Tongue (tissue), 2 donors: ENCODE results near the gene ZNF189. TPM values are rescaled to one million over a fixed set of nuclear protein-coding genes. Genes with fewer than 3 reads are reported as not detected.

Experiments used
- DNase-seq: peaks from one replicate; pipeline ENCODE4 v3.0.0-alpha.2; 2015
- total RNA-seq: library from RNA; depleted of rRNA; stranded (reverse); fragments of >200 nt; gene quantifications from one replicate; pipeline ENCODE4 v1.2.3, GENCODE V29; 2014

Gene ZNF189
- total RNA-seq, result 31.8 TPM

DNA sequence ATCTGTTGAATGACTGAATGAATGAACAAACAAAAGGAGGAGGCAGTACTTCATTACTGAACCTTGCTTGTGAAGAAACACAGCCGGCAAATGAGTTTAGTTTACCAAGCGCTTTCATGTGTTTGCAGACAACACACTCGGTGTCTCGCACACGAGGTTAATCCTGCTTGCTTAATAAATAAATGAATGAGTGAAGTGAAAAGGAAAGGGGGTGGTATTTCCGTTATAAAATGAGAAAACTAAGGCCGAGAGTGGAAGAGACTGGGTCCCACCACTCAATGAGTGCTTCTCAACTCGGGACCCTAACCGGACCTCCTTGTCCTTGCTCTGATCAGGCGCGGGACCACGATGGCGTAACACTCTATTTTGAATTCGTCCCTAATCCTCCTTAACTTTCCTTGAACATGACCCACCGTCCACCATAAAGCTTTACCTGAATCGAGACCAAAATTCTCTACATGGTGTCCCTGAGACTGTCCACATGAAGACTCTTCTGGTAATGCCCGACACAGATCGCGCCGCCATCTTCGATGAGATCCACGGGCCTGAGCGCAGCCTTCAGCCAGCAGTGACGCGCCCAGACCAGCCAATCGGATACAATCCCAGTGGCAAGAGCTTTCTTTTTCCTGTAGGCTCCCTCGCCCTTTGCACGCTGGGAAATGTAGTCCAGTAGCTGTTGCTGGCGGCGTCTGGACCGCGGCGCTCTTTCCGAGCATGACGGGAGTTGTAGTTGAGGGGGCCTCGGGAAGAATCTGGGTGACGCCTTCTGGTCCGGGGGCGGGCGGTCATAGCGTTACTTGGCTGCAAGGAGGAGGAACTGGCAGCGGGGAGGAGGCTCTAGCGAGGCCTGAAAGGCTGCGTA is at the start of gene ZNF189, which contains the start of gene MRPL50:
Gene ZNF189 (plus strand): TSS at position 784 of the 862 bp plus-strand sequence. CDS start 306 bp downstream, outside the sequence.
Gene MRPL50 (minus strand): TSS at position 551 of the 862 bp plus-strand sequence. CDS start 26 bp downstream, at position 525.
- peak; percentile 100 for DNase-seq

DNA sequence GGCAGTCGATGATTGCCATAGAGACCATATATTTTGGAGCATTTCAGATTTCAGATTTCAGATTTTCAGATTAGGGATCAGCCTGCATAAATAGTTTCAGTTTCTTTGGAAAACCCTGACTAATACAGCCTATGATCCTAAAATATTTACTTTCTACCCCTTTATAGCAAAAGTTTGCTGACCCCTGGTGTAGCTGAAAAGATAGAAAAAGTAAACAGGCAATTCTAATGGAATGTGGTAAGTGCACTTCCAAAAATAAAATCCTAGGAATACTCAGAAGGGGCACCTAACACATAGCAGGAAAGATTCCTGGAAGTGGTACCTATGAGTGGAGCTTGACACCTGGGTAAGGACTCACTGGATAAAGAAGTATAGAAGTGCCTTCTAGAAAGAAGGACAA is 48.4 kb upstream of the ZNF189 start:
- DNase-seq, result no peak

DNA sequence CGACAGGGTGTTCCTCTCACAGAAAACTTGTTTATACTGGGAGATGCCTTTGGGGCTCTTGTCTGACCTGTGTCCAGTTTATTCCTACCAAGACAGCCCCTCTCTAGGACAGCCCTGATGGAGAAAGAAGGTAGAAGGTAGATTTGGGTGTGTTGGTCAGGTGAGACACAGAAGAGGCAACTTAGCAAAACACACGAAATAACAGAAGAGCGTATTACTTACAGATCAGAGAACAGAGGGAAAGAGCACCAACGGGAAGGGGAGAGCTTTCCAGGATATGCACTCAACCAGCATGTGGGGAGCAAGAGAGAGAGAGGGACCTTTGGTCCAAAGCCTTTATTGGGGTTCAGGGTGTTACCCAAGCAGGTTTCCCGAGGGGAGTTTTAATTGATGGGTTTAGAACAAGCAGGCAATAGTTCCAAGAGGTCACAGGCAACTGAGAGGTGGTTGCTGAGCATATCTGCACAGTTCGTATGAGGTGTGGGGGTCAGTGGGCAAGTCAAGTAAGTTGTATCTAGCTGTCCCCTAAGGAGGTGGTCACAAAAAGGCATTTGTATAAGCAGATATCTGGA is 45.7 kb upstream of the ZNF189 start:
- DNase-seq, result no peak

DNA sequence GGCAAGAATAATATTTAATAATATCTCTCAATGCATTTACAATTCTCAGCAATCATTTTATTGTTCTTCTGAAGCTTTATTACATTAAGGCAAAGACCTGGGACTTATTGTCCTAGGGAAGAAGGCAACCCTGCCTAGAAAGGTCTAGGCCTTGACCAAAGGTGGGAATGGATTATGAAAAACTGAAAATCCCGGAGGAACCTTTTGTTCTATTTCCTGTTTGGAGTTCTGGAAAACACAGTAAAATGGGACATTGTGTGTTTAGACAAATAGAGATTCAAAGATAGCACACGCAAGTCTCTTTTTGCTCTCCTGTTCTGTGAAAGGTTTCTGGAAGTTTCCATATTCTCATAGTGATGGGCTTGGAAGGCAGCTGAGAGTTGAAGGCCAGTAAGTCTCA is 45.0 kb upstream of the ZNF189 start:
- DNase-seq, result no peak

DNA sequence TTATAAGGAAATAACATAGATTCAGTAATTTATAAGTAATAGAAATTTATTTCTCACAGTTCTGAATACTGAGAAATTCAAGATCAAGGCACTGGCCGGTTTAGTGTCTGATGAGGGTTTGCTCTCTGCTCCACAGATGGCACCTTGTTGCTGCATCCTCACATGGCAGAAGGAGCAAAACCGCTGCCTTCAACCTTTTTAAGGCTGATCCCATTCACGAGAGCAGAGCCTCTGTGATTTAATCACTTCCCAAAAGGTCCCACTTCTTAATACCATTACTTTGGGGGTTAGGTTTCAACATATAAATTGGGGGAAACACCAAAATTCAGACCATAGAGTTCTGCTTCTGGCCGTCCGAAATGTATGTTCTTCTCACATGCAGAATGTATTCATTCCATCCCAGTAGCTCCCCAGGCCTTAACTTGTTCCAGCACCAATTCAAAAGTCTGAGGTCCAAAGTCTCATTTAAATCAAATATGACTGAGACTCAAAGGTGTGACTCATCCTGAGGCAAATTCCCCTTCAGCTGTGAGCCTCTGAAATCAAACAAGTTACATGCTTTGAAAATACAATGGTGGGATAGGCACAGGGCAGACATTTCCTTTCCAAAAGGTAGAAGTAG is 44.4 kb upstream of the ZNF189 start:
- DNase-seq, result no peak

DNA sequence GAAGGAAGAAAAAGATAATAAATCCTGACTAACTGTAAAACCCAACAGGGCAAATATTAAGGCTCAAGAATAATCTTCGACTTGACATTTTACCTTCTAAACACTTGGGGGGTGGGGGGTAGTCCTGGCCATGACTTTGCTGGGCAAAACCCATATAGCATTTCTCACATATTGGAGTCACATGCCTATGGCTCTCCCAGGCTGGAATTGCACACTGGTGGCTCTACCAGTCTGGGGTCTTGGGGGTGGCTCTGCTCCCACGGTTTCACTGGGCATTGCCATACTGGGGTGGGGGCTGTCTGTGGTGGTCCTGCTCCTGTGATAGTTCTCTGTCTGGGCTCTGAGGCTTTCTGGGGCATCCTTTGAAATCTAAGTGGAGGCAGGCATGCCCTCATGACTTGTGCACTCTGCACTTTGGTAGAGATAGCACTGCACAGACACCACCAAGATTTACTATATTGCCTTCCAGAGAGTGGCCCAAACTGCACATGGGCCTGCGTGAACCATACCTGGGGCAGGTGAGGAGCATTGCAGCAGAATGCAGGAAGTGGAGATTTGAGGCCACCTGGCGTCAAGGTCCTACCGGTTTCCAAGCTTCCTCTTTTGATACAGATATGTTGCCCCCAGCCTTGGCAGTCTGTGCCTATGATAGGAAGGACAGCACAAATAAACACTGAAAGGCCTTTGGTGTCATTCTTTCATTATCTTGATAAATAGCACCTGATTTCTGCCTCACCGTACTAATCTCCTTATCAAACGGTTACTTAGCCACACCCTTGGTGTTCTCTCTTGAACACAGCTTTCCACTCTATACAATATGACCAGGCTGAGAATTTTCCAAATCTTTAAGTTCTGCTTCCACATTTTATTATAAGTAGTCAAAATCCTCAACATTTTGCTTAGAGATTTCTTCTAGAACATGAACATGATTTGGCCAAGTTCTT is 43.6 kb upstream of the ZNF189 start:
- no peak for DNase-seq

DNA sequence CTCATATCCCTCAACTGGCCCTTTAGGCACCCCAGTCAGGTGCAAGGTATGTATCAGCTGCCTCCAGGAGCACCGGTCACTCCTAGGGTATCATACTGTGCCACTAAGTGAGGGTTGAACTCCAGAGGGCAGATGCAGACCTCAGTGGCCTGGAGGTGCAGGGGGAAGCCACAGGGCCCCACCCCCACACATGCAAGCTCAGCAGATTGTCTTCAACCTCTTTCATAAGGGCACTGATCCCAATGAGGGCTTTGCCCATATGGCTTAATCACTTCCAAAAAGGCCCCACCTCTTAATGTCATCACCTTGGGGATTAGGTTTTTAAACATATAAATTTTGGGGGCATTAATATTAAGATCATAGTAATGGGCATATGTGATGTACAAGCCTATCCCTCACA is 42.0 kb upstream of the ZNF189 start:
- DNase-seq, result no peak

DNA sequence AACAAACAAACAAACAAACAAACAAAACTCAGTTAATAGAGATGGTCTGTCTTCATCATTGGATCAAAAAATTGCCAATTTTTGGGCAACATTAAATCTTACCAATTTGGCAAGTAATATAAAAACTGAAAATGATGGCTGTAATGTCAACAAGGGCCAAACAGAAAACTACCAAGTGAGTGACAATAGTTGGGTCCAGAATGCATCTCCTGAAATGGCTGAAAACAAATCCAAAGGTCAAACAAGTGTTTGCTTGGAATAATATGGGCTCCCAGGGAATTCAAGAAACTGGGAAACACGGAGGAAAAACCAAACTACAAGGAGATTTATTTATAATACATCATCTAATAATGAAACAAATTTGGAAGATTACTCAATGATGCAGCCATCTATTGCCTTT is 39.0 kb upstream of the ZNF189 start:
- DNase-seq, result no peak

DNA sequence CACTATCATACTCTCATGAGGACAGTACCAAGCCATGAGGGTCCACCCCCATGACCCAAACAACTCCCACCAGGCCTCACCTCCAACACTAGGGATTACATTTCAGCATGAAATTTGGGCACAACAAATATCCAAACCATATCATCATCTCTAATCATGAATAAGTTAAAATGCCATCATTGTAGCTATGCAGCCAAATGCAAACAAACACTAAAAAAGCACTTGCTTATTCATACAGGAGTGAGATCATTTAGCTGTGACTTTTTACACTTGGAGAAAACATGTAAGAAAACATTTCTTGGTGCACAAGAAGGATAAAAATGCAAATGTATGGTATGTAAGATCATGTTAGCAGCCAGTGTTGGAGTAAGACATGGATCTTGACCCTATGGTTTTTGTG is 38.0 kb upstream of the ZNF189 start:
- DNase-seq, result no peak

DNA sequence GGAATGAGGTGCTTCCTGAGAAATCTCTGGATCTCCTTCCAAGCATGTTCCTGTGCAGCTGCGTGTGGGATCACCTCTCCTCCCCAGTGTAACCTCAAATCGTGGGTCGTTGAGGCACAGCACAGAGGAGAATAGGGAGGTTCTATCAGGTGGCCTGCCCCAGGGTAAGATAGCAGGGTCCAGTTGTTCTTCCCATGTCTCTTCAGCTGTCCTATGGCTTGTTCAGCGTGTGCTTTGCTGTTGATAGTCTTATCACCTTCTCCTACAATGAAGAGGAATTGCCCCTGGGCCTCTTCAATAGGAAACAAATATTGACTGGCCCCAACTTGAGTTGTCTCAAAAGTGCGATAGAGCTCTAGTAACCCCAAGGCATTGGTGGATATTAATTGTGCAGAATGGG is 36.2 kb upstream of the ZNF189 start:
- no peak for DNase-seq

DNA sequence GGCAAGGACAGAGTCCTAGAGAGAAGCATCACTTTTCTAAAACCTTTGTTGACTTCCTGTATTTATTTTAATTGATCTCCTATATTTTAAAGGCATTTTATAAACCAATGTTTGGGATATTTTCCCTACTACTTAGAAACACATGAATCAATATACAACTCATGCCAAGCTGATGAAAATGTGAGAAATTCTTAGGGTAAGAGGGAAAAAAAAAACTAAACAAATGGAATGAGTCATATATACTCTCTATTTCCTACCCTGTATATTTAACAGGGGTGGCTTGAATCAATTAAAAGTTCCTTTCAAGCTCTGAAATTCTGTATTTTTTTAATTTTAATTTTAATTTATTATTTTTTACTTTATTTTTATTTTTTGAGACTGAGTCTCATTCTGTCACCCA is 33.5 kb upstream of the ZNF189 start:
- DNase-seq, result no peak

DNA sequence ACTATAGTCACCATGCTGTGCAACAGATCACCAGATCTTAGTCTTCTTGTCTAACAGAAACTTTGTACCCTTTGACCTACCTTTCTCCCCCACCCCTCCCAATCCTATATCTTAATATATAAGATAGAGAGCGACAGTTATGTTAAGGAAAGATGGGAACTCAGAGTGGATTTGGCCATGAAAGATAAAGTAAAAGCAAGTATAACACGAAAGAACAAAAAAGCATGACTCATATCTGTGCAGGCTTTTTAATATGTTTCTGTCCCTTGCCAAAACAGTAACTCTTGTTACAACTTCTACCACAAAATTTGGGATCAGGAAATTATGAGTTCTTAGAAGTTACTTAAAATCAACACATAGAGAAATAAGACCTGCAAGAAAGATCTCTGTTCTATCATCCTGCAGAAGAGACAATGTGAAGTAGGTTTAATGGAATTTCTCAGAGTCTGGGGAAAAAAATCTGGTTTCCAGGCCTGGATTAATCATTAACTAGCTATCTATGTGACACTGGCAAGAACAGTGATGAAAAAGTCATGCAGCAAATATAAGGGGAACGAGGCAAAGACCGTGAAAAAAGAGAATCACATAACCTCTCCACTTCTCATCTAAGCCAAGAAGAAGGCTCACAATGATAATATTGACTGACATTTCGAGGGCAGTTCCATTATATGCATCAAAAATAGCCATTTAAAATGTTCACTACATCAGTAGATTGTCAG is 32.5 kb upstream of the ZNF189 start:
- no peak for DNase-seq

DNA sequence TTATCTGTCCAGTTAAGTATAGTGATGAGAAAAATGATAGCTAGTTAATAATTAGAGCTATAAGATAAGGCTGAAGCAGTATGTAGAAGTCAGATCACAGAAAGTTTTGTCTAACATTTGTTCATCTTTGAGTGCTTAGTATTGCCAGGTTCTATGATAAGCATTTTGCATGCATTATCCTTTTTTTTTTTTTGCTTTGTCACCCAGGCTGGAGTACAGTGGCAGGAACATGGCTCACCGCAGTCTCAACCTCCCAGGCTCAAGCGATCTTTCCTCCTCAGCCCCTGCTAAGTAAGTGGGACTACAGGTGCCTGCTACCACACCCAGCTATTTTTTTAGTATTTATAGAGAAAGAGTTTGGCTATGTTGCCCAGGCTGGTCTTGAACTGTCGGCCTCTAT is 31.3 kb upstream of the ZNF189 start:
- no peak for DNase-seq

DNA sequence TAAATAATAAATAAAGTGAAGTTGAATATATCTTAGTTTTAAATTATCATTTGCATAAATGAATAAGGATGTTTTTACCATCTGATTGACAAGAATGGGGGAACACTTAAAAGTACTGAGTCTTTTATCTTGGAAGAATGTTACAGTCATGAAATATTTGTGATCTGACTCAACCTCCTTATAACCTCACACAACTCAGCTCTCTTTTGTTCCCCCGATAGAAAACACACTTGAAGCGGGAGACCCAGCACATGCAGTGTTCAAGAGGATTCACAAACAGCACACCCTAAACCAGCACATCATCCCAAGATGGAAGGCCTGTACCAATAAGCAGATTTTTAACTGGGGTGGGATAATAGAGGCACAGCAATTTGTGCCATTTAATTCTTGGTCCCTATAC is 29.4 kb upstream of the ZNF189 start:
- no peak for DNase-seq

DNA sequence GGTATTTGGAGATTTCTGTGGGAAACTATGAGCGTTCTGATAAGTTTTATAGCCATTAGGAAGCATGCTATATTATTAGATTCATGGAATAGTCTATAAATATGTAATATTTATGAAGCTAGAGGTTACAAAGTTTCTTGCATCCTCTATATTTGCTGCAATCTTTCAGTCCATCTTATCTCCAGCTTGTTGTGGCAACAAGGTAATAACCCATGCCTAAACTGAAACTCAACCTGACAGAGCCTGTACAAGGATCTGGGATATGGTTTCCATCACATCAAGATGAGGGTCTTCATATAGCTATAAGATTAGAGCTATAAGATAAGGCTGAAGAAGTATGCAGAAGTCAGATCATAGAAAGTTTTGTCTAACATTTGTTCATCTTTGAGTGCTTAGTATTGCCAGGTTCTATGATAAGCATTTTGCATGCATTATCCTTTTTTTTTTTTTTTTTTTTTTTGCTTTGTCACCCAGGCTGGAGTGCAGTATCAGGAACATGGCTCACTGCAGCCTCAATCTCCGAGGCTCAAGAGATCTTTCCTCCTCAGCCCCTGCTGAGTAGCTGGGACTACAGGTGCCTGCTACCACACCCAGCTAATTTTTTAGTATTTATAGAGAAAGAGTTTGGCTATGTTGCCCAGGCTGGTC is 28.6 kb upstream of the ZNF189 start:
- DNase-seq, result no peak

DNA sequence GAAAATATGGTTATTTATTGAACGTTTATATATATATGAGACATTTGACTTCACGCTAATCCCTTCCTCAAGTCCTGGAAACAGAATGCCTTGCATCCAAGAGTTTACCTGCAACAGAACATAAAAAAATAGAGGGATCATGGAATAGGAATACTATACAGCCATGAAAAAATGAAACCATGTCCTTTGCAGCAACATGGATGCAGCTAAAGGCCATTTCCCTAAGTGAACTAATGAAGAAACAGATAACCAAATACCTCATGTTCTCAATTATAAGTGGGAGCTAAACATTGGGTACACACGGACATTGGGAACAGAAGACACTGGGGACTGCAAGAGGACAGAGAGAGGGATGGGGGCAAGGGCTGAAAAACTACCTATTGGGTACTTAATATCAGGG is 26.8 kb upstream of the ZNF189 start:
- no peak for DNase-seq

DNA sequence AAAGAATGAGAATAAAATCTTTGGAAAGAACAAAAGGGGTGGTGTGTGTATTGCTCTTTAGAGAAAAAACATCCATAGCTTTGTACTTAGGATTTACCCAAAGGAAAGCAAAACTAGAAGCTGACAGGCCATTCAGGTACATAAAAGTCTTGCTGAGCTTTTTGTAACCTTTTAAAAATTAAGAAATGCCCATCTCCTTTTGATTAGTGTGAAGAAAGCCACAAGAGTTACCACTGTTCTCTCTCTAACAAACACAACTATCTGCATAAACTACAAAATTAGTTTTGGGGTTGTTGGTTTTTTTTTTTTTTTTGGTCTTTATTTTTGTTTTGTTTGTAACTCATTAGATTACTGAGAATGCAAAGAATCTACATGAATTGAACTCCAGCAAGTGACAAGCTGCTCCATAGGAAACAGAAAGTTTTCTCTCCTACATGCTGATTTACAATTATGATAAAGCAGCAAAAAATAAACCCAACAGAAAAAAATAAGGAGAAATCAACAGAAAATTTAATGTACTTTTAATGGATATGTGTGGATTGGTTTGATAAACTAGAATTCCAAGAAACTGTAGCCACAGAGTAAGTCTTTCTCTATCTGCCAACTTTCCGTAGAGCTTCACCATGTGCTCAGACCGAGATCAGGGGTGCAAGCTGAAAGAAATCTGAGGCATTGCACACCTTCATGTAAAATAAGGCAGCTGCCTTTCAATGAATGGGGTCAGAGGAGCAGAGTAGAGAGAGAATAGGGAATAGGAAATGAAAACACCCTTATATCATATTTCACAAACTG is 26.1 kb upstream of the ZNF189 start:
- DNase-seq, result peak; percentile 12

DNA sequence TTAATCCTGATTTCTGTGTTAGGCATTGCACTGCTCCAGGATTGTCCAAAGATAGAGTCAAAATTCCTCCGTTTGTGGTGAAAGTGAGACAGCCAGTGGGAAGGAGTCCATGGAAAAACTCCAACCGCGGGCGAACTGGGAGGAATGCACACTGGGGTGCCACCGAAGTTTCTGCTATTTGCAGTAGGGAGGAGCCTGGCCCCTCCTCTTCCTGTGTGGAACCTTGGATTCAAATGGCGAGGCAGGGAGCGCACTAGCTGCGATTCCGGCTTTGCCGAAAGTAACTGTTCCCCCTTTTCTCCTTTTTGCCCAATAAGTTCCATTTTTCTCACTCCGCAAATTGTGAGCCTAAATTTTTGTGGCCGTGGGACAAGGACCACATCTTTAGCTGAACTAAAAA is 23.1 kb upstream of the ZNF189 start:
- no peak for DNase-seq

DNA sequence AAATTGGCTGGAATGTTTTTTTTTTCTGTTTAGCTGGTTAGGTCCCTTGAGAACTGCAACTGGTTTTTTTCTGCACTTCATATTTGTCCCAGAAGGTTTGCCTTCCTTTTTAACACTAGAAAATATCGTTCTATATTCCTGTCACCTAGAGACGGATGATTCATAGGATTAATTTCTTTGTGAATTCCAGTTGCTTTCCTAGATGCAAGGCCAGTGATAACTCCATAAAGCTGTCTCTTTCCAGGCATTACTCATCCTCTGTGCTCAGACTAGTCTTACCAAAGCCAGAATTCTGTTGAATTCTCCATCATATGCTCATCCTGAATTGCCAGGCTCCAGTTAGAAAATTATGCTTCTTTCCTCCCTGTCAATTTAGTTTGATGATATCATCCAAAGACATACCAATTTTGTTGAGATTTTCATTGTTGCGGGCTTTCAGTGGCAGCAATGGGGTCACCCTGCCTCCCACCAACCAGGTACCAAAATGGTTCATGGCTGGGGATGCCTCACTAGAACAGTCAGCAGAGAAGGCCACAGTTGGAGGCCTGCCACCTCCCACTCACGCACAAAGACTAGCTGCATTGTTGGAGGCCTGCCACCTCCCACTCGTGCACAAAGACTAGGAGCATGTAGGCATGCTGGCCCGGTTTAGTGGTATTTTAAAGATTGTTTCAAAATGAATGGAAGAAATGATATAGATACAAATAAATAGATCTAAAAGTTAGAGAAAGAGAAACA is 22.4 kb upstream of the ZNF189 start:
- DNase-seq, result no peak
